ENCODE results near the gene PCCA.

- no peak for TF ChIP-seq CTCF (IDR thresholded peaks at IDR 0.05)
- TF ChIP-seq POLR2A (IDR thresholded peaks at IDR 0.05): no peak
Observed at GRCh38 chr13:100338275-100338674, 249.4 kb downstream of the PCCA start.

Measured in Peyer's patch (tissue), 4 donors.